ENCODE results near the gene GPR89B.
"Not testable (repeated sequence)": the region's sequence is repeated elsewhere in the genome, so short reads cannot be mapped to it uniquely, and the experiment has no call there.

DNA sequence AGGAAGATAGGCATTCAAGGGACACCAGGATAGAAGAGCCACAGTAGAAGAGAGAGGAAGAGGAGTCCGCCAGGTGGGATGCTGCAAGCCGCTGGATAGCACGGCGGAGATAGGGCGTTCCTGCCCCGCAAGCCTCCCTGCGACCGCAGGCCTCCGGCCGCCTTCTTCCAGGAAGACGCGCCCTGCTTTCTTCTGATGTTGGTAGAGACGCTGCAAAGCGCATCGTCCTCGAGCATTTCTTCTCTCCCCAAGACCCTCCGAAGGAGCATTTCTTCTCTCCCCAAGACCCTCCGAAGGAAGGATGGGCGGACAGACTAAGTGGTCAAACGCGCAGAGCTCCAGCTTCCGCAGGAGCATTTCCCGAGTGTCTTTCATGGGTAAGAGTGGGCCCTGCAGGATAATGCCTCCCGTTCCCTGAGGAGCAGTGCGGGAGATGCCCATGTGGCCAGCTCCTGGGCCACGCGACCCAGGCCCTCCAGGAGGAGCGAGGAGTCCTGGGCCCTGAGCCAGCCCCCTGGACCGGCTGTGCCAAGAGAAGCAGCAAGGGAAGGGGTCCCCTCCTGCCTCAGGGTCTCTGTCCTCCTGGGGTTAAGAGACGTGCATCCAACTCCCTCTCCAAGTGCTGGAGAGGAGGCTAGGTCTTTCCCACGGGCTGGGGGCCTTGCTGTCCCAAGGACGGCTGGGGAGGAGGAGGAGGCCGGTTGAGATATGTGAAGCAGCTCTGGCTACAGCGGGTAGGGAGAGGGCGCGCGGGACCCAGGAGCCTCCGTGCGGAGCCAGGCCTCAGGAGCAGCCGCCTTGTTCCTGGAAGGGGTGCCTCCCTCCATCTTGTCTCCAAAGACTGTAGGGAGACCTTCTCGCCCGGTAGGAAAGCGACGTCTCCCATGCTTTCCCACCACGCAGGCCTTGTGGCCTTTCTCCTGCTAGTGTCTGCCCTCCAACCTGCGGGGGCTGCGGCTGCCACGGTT lies 85.2 kb downstream of the GPR89B start:
- TF ChIP-seq POLR2AphosphoS5 (IDR thresholded peaks at IDR 0.05) = not testable (repeated sequence)
- TF ChIP-seq, protein P1, sequence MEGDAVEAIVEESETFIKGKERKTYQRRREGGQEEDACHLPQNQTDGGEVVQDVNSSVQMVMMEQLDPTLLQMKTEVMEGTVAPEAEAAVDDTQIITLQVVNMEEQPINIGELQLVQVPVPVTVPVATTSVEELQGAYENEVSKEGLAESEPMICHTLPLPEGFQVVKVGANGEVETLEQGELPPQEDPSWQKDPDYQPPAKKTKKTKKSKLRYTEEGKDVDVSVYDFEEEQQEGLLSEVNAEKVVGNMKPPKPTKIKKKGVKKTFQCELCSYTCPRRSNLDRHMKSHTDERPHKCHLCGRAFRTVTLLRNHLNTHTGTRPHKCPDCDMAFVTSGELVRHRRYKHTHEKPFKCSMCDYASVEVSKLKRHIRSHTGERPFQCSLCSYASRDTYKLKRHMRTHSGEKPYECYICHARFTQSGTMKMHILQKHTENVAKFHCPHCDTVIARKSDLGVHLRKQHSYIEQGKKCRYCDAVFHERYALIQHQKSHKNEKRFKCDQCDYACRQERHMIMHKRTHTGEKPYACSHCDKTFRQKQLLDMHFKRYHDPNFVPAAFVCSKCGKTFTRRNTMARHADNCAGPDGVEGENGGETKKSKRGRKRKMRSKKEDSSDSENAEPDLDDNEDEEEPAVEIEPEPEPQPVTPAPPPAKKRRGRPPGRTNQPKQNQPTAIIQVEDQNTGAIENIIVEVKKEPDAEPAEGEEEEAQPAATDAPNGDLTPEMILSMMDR (IDR thresholded peaks at IDR 0.05) = not testable (repeated sequence)
